A549 (cell line): ENCODE data around the gene FUCA2. TPM values are rescaled to one million over a fixed set of nuclear protein-coding genes. Genes with fewer than 3 reads are reported as not detected.

Experiments
- ATAC-seq, 2 experiments: fragments of 200-7000 bp in 1 of 2; fragments of >200 bp in 1 of 2; cut with Nextera tagmentation in 1 of 2; cut with Tn5 transposase in 1 of 2; 3 replicates each; pipeline versions ENCODE4 v1.8.0 to v1.9.1; 2018 to 2020; ENCODE audit warnings: mild to moderate bottlenecking in 1 of 2, moderate library complexity in 1 of 2
- CTCF ChIA-PET: fragments of 300-600 bp; sonication (Branson Sonifier 250); formaldehyde crosslinking; extraction: SDS; loops from one replicate; lab custom pipeline; 2021; ENCODE audit warnings: antibody characterized with exemption, inconsistent platforms; lab: Yijun Ruan, JAX
- POLR2A ChIA-PET: fragments of 350-600 bp; formaldehyde crosslinking; extraction: SDS; loops from one replicate; lab custom pipeline; 2021; ENCODE audit warnings: antibody characterized with exemption, inconsistent platforms; lab: Yijun Ruan, JAX
- DNase-seq, 2 experiments: peaks; one replicate each; pipeline versions ENCODE4 v3.0.0 to v3.0.0-alpha.2; 2011 to 2016; ENCODE audit warnings: low read depth in 1 of 2, low spot score in 1 of 2
- FAIRE-seq: peaks from 2 replicates; lab custom pipeline; 2011; peaks lifted over from hg19 to GRCh38; lab: Jason Lieb, UNC
- H3K27ac ChIP-seq, 2 experiments: fragments of >200 bp; sonication (Bioruptor Twin); formaldehyde crosslinking; 3 replicates each; pipeline ENCODE4 v1.5.1; 2016 to 2017
- H3K4me1 ChIP-seq: fragments of >200 bp; sonication (Bioruptor Twin); formaldehyde crosslinking; 3 replicates; pipeline ENCODE4 v1.6.1; 2016
- H3K4me2 ChIP-seq: fragments of >200 bp; sonication (Bioruptor Twin); formaldehyde crosslinking; 3 replicates; pipeline ENCODE4 v1.6.1; 2016
- H3K4me3 ChIP-seq: fragments of >200 bp; sonication (Bioruptor Twin); formaldehyde crosslinking; 3 replicates; pipeline ENCODE4 v1.5.1; 2016
- H3K9me3 ChIP-seq: fragments of >200 bp; sonication (Bioruptor Twin); formaldehyde crosslinking; 3 replicates; pipeline ENCODE4 v1.6.1; 2016
- BCL3 ChIP-seq: fragments of >200 bp; sonication (Bioruptor Twin); formaldehyde crosslinking; IDR thresholded peaks from 3 replicates; pipeline ENCODE4 v1.6.1; 2016
- CBX2 ChIP-seq: fragments of 200-600 bp; sonication (generic); IDR thresholded peaks from 2 replicates; pipeline ENCODE4 v1.6.1; 2016; ENCODE audit warnings: low read depth, mild to moderate bottlenecking, borderline replicate concordance
- CBX8 ChIP-seq: fragments of 200-600 bp; sonication (generic); IDR thresholded peaks from 2 replicates; pipeline ENCODE4 v1.6.1; 2016
- CTCF ChIP-seq: fragments of >200 bp; sonication (Bioruptor Twin); formaldehyde crosslinking; IDR thresholded peaks from 3 replicates; pipeline ENCODE4 v1.5.1; 2016
- HDAC2 ChIP-seq: fragments of 200-600 bp; sonication (generic); IDR thresholded peaks from 2 replicates; pipeline ENCODE4 v1.6.1; 2016
- HEYL ChIP-seq: fragments of 250-450 bp; sonication (Bioruptor Pico); IDR thresholded peaks from 2 replicates; pipeline ENCODE4 v1.8.0; 2021; ENCODE audit warnings: mild to moderate bottlenecking, moderate library complexity
- JUN ChIP-seq, 2 experiments: fragments of >200 bp; sonication (Bioruptor Twin); formaldehyde crosslinking; IDR thresholded peaks; 2 replicates in 1 of 2; 3 replicates in 1 of 2; pipeline ENCODE4 v1.6.1; 2016 to 2017
- JUNB ChIP-seq: fragments of >200 bp; sonication (Bioruptor Twin); formaldehyde crosslinking; IDR thresholded peaks from 2 replicates; pipeline ENCODE4 v1.6.1; 2016
- KDM1A ChIP-seq: fragments of 200-600 bp; sonication (generic); IDR thresholded peaks from 2 replicates; pipeline ENCODE4 v1.6.1; 2016; ENCODE audit warnings: low read depth, mild to moderate bottlenecking
- MAZ ChIP-seq: fragments of 150-350 bp; IDR thresholded peaks from 2 replicates; pipeline ENCODE4 v1.6.1; 2014; ENCODE audit warnings: antibody characterized with exemption, low read depth, low read length, borderline replicate concordance
- SMC3 ChIP-seq: fragments of >200 bp; sonication (Bioruptor Twin); formaldehyde crosslinking; IDR thresholded peaks from 3 replicates; pipeline ENCODE4 v1.6.1; 2018; ENCODE audit warnings: inconsistent platforms
- TFCP2L1 ChIP-seq: fragments of 250-450 bp; sonication (Bioruptor Pico); IDR thresholded peaks from 2 replicates; pipeline ENCODE4 v1.5.0; 2021; ENCODE audit warnings: mild to moderate bottlenecking
- WGBS: methylation state at CpG from one replicate; pipeline ENCODE4 v1.1.6; 2017; ENCODE audit errors: missing lambda C conversion rate; 5-methylcytosine and 5-hydroxymethylcytosine counted together
- polyA plus RNA-seq, 4 experiments: library from polyadenylated mRNA; depleted of rRNA in 3 of 4; stranded (reverse); fragments of >200 nt; fragmentation: RNase III in 1 of 4; extraction: RNeasy Plus Mini Kit Qiagen cat#74134 plus additional on column Dnase treatment in 1 of 4; gene quantifications; 2 replicates in 3 of 4; 3 replicates in 1 of 4; pipeline ENCODE4 v1.2.3, GENCODE V29; 2011 to 2017

The FUCA2 gene
- polyA plus RNA-seq, 2 of the 4 experiments (the other 2 are of a cell fraction), result 46.9 to 55.5 TPM

- FAIRE-seq (no peak), ATAC-seq (no peak), DNase-seq (no peak)
- H3K4me1 ChIP-seq, result no peaks in the 10 kb centered on the region
- ChIA-PET CTCF (interaction anchor here (1.0 kb wide), 1 partner anchor 42 kb away, joined by 3 read pairs; no protein-coding TSS in a partner anchor), POLR2A (no interaction called here)
- H3K4me2 ChIP-seq, result no peak overlapping the region
- no peak overlapping the region for H3K4me3 ChIP-seq
- WGBS, result 81% methylated on average over 4 of the region's 4 CpGs
- TF ChIP-seq KDM1A (no peak), CBX8 (no peak), BCL3 (no peak), TFCP2L1 (CRISPR knock-in tag) (no peak), HDAC2 (no peak), CTCF (no peak), MAZ (no peak)
- H3K9me3 ChIP-seq, result no peaks in the 10 kb centered on the region
- no peak overlapping the region for H3K27ac ChIP-seq
Measured at GRCh38 chr6:143555071-143555492, 43.6 kb upstream of the FUCA2 start.

GRCh38 chr6:143553337-143553736 is 41.8 kb upstream of the FUCA2 start:
- no peak for DNase-seq
- CTCF ChIA-PET, result interaction anchor here (0.7 kb wide), 1 partner anchor 886 kb away, joined by 3 read pairs; no protein-coding TSS in a partner anchor
- no peak overlapping the region for H3K4me2 ChIP-seq
- POLR2A ChIA-PET, result no interaction called here
- H3K4me1 ChIP-seq, result no peaks in the 10 kb centered on the region
- H3K27ac ChIP-seq, result no peak overlapping the region
- H3K4me3 ChIP-seq, result no peak overlapping the region
- no peak for TF ChIP-seq JUNB
- TF ChIP-seq TFCP2L1 (CRISPR knock-in tag), result no peak
- TF ChIP-seq CBX2, result no peak
- no peak for TF ChIP-seq JUN (IDR thresholded peaks at IDR 0.05)
- ATAC-seq, result no peak
- no peaks in the 10 kb centered on the region for H3K9me3 ChIP-seq
- FAIRE-seq, result no peak
- 84% methylated on average over 2 of the region's 2 CpGs for WGBS

- no peak overlapping the region for H3K4me3 ChIP-seq
- ATAC-seq, result no peak
- no peak overlapping the region for H3K27ac ChIP-seq
- no peak for FAIRE-seq
- TF ChIP-seq SMC3 (no peak), HEYL (CRISPR knock-in tag) (no peak)
- no peak for DNase-seq
- no peak overlapping the region for H3K4me2 ChIP-seq
- peaks cover 8% of the 10 kb centered on the region; the same call in 1 of the 3 replicates for H3K4me1 ChIP-seq
- ChIA-PET POLR2A (no interaction called here), CTCF (interaction anchor here (1.1 to 1.6 kb wide), 2 partner anchors 25 to 63 kb away, joined by 3 to 5 read pairs; no protein-coding TSS in a partner anchor)
- H3K9me3 ChIP-seq, result no peaks in the 10 kb centered on the region
- WGBS, result 98% methylated on average over 4 of the region's 4 CpGs
Measured at GRCh38 chr6:143549949-143550268, 38.4 kb upstream of the FUCA2 start.

GRCh38 chr6:143549221-143549948 is 37.9 kb upstream of the FUCA2 start:
- FAIRE-seq (no peak), DNase-seq (no peak), ATAC-seq (no peak)
- Histone ChIP-seq H3K27ac (no peak overlapping the region), H3K4me3 (no peak overlapping the region), H3K4me1 (peaks cover 8% of the 10 kb centered on the region; the same call in 1 of the 3 replicates), H3K9me3 (no peaks in the 10 kb centered on the region), H3K4me2 (no peak overlapping the region)
- TF ChIP-seq CBX8 (no peak), BCL3 (no peak)
- ChIA-PET POLR2A (no interaction called here), CTCF (interaction anchor here (1.1 to 1.6 kb wide), 4 partner anchors 12 to 1075 kb away, joined by 3 to 5 read pairs (median 3); no protein-coding TSS in a partner anchor)
- WGBS, result 92% methylated on average over 7 of the region's 7 CpGs
